ENCODE measurements around the gene FN1.

The FN1 gene

GRCh38 chr2:215405722-215406581, 29.9 kb downstream of the FN1 start:
- DNase-seq: no peak

GRCh38 chr2:215404348-215405012, 31.4 kb downstream of the FN1 start:
- DNase-seq: no peak

GRCh38 chr2:215403441-215404347, 32.2 kb downstream of the FN1 start:
- no peak for DNase-seq

- DNase-seq: peak in 1 of 3 experiments; percentile 7
These were observed 33.9 kb downstream of the FN1 start for GRCh38 chr2:215401896-215402379.

- DNase-seq: no peak
These were observed 36.7 kb downstream of the FN1 start for GRCh38 chr2:215399067-215399716.

GRCh38 chr2:215397632-215398341, 38.1 kb downstream of the FN1 start:
- no peak for DNase-seq

GRCh38 chr2:215396595-215397313, 39.1 kb downstream of the FN1 start:
- DNase-seq: no peak

GRCh38 chr2:215395687-215396460, 40.0 kb downstream of the FN1 start:
- DNase-seq: no peak

GRCh38 chr2:215394102-215394805, 41.6 kb downstream of the FN1 start:
- DNase-seq: no peak

GRCh38 chr2:215392687-215393270, 43.1 kb downstream of the FN1 start:
- no peak for DNase-seq

- no peak for DNase-seq
These were observed 43.7 kb downstream of the FN1 start for GRCh38 chr2:215392164-215392563.

- DNase-seq: no peak
These were observed 44.3 kb downstream of the FN1 start for GRCh38 chr2:215391531-215391930.

GRCh38 chr2:215390550-215390913, 45.3 kb downstream of the FN1 start:
- no peak for DNase-seq

GRCh38 chr2:215388002-215388728, 47.7 kb downstream of the FN1 start:
- DNase-seq: no peak

- DNase-seq: no peak
These were observed 49.3 kb downstream of the FN1 start for GRCh38 chr2:215386566-215386965.

- DNase-seq: no peak
These were observed 51.2 kb downstream of the FN1 start for GRCh38 chr2:215384710-215385109.

GRCh38 chr2:215383652-215384279, 52.1 kb downstream of the FN1 start:
- no peak for DNase-seq

- no peak for DNase-seq
These were observed 53.4 kb downstream of the FN1 start for GRCh38 chr2:215382480-215382879.

Data from NCI-H1417 (cell line).